Gastroesophageal sphincter (tissue), 3 donors: ENCODE measurements around the gene KCNMB1.

ENCODE experiments used
- CTCF ChIP-seq, 4 experiments: fragments of 200-600 bp in 2 of 4; fragments of 450-650 bp in 2 of 4; sonication (generic) in 1 of 4; IDR thresholded peaks; one replicate each; pipeline ENCODE4 v1.5.1; 2017 to 2019; ENCODE audit warnings: antibody characterized with exemption in 4 of 4, mild to moderate bottlenecking in 2 of 4, moderate library complexity in 2 of 4
- POLR2A ChIP-seq, 2 donors: fragments of 450-650 bp; IDR thresholded peaks; one replicate each; pipeline ENCODE4 v1.6.1; 2017; ENCODE audit warnings: antibody characterized with exemption in 2 of 2, mild to moderate bottlenecking in 2 of 2, moderate library complexity in 1 of 2
- POLR2AphosphoS5 ChIP-seq: sonication (generic); formaldehyde crosslinking; IDR thresholded peaks from one replicate; pipeline ENCODE4 v1.6.1; 2017; ENCODE audit warnings: antibody characterized with exemption

GRCh38 chr5:170419643-170420042 lies 30.5 kb upstream of the KCNMB1 start:
- TF ChIP-seq CTCF (IDR thresholded peaks at IDR 0.05) = no peak
- TF ChIP-seq POLR2A (IDR thresholded peaks at IDR 0.05) = no peak
- no peak for TF ChIP-seq POLR2AphosphoS5
